Measurements from ENCODE around the gene AUNIP.
A peak's percentile ranks its signal among the peaks of the same experiment; 100 is the strongest.

The AUNIP gene

GRCh38 chr1:25821112-25821476 lies 38.2 kb downstream of the AUNIP start:
- no peak for DNase-seq

- DNase-seq, result peak; percentile 73
These were observed 38.8 kb downstream of the AUNIP start for GRCh38 chr1:25820247-25821111.

- DNase-seq, result peak; percentile 79
These were observed 39.6 kb downstream of the AUNIP start, which contains the start of gene MTFR1L for GRCh38 chr1:25819491-25820246. MTFR1L (plus strand) TSS chr1:25819954; CDS start chr1:25823105, 3,151 bp downstream.

- DNase-seq, result no peak
These were observed 40.7 kb downstream of the AUNIP start for GRCh38 chr1:25818569-25818968.

- no peak for DNase-seq
These were observed 41.3 kb downstream of the AUNIP start for GRCh38 chr1:25817840-25818501.

GRCh38 chr1:25816112-25816718 lies 43.0 kb downstream of the AUNIP start:
- DNase-seq, result no peak

- DNase-seq, result no peak
These were observed 43.8 kb downstream of the AUNIP start for GRCh38 chr1:25815208-25816111.

- DNase-seq, result no peak
These were observed 44.6 kb downstream of the AUNIP start for GRCh38 chr1:25814549-25815087.

- no peak for DNase-seq
These were observed 45.4 kb downstream of the AUNIP start for GRCh38 chr1:25813734-25814471.

GRCh38 chr1:25813071-25813733 lies 46.1 kb downstream of the AUNIP start:
- no peak for DNase-seq

GRCh38 chr1:25811384-25812082 lies 47.7 kb downstream of the AUNIP start:
- no peak for DNase-seq

GRCh38 chr1:25810341-25811299 lies 48.6 kb downstream of the AUNIP start:
- DNase-seq, result peak; percentile 52

GRCh38 chr1:25809929-25810328 lies 49.3 kb downstream of the AUNIP start:
- DNase-seq, result no peak

- no peak for DNase-seq
These were observed 49.9 kb downstream of the AUNIP start for GRCh38 chr1:25809283-25809926.

GRCh38 chr1:25808481-25809244 lies 50.6 kb downstream of the AUNIP start:
- no peak for DNase-seq

GRCh38 chr1:25807480-25808390 lies 51.5 kb downstream of the AUNIP start:
- DNase-seq, result no peak
